ENCODE data around the gene ZDHHC19. TPM values are rescaled to one million over a fixed set of nuclear protein-coding genes. Genes with fewer than 3 reads are reported as not detected.

Gene ZDHHC19
- total and polyA plus RNA-seq, 2 experiments from 2014 or later, result 1.3 to 15.7 TPM

DNA sequence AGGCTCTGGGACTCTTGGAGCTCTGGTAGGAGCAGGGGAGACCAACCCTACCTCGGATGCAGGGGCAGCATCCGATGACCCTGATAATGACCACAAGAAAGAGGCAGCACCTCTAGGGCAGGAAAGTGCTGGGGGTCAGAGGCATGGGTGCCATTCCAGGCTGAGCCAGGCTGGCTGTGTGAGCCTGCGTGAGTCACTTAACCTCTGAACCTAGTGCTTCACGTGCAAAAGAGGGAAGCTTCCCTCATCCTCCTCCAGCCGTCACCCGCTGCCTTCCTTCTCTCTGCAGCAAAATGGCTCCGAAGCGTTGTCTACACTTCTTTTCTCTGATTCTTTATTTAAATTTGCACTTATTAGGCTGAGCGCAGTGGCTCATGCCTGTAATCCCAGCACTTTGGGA is 35.5 kb downstream of the ZDHHC19 start (continued):
- TF ChIP-seq ZNF462 (CRISPR knock-in tag; IDR thresholded peaks at IDR 0.05), result no peak
- no peak for TF ChIP-seq NANOG (IDR thresholded peaks at IDR 0.05; ENCODE audit: borderline replicate concordance)

GRCh38 chr3:196175116-196175625 is 36.0 kb downstream of the ZDHHC19 start:
- Histone ChIP-seq H3K27ac (ENCODE audit: low read depth) (no peak overlapping the region), H3K79me2 (replicated peaks; ENCODE audit: insufficient read depth) (no peaks in the 10 kb centered on the region), H3K9me2 (ENCODE audit: insufficient read depth) (no peaks in the 10 kb centered on the region), H3K4me2 (no peak overlapping the region), H4K20me1 (replicated peaks; ENCODE audit: insufficient read depth) (no peaks in the 10 kb centered on the region), H3K4me1 (ENCODE audit: insufficient read depth) (peaks cover 15% of the 10 kb centered on the region), H3K27me3 (ENCODE audit: insufficient read depth) (no peaks in the 10 kb centered on the region), H3F3A (replicated peaks; ENCODE audit: low read depth) (no peaks in the 10 kb centered on the region), H3K36me3 (ENCODE audit: insufficient read depth) (no peaks in the 10 kb centered on the region), H2AFZ (no peak overlapping the region), H3K4me3 (no peak overlapping the region)
- DNase-seq (ENCODE audit: low spot score), result no peak
- Mint-ChIP-seq H3K9me3 (no peaks in the 10 kb centered on the region), H3K27ac (no peak overlapping the region), H3K36me3 (ENCODE audit: low read depth) (no peaks in the 10 kb centered on the region), H3K4me3 (no peak overlapping the region), H3K27me3 (ENCODE audit: insufficient read depth, low read depth, poor library complexity) (no peaks in the 10 kb centered on the region), H3K4me1 (peaks cover 22% of the 10 kb centered on the region)
- ATAC-seq, result no peak
- no peak for TF ChIP-seq STAT1 (IDR thresholded peaks at IDR 0.05; ENCODE audit: unreplicated experiment)
- no peak for TF ChIP-seq EZH2phosphoT487 (IDR thresholded peaks at IDR 0.05; ENCODE audit: unreplicated experiment)
- TF ChIP-seq ZNF462 (CRISPR knock-in tag; IDR thresholded peaks at IDR 0.05), result no peak
- TF ChIP-seq JUNB (IDR thresholded peaks at IDR 0.05; ENCODE audit: unreplicated experiment), result no peak
- no peak for TF ChIP-seq POLR2AphosphoS5 (IDR thresholded peaks at IDR 0.05; ENCODE audit: low read depth)
- no peak for TF ChIP-seq ZNF114 (CRISPR knock-in tag; IDR thresholded peaks at IDR 0.05)
- no peak for TF ChIP-seq CTCF (conservative IDR thresholded peaks at IDR 0.05; ENCODE audit: low read depth in 2 of 2)
